EH (cell line): ENCODE measurements around the gene HSD11B1.
"Not testable (repeated sequence)": the region's sequence is repeated elsewhere in the genome, so short reads cannot be mapped to it uniquely, and the experiment has no call there.

Experiments
- DNase-seq: peaks from one replicate; pipeline ENCODE4 v3.0.0-alpha.2; 2015; ENCODE audit warnings: low read depth

HSD11B1 gene

GRCh38 chr1:209691237-209691636 is 13.4 kb upstream of the HSD11B1 start:
- no peak for DNase-seq

DNA sequence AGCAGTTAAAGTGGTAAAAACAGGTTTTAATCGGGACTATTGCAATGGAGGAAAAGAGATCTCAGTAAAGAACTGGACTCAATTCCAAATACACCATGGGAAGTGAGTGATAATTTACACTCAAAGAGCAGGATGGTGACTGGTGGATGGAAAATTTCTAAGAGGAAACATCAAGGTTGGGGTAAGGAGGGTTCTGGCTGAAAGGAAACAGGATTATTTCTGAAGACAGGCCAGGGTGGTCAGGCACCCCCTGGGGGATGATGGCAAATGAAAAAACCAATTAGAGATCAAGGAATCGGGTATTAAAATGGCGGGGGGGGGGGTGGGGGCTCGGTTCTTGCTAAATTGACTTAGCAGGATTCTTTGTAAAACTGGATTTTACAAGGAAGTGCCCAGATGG is 12.3 kb upstream of the HSD11B1 start:
- DNase-seq: no peak

DNA sequence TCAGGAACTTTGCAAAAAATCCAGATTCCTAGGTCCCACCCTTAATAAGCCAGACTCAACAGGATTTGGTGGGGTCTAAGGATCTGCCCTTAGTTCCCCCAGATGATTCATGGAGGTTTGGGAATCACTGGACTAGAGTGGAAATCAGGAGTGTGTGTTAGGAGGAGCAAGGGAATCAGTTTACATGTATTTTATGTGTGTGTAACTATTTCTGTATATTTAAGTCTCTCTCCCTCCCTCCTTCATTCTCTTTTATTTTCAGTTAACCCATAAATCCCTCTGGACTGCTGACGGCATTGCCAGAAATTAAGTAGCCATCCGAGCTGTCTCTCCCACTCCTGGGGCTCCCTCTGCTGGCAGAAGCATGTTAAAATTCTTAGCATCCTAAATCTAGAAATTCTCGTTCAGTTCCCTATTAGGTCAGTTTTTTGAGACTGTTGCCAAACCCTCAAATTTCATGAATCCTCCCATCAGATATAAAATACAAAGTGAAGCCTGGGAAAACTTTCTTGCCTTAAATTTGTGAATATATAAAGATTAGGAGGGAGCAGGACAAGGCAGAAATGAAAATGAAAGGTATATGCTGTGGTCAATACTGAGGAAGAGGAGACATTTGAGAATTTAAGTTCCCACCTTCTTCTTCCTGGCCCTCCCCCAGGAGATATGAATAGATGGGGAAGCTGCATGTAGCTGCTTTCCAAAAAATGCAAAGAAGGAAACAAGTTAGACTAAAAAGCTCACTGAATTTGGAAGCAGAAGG is 11.7 kb upstream of the HSD11B1 start:
- peak; percentile 83 for DNase-seq

DNA sequence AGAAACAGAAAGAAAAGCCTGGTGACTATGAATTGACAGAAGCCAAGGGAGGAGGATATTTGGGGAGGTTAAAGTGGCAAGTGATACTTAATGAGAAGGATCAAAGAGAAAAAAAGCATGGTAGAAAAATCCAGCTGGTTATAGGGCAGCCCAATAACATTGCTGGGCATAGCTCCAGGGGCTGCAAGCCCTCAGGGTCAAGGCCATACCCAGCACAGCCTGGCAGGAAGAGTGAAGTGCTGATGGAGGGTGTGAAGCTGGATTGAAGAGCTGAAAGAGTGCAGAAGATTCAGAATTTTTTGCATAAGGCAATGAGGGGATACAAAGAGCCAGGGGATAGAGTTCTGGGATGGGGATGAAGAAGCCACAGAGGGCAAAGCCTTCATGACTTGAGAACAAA is 8.0 kb upstream of the HSD11B1 start:
- DNase-seq: no peak

GRCh38 chr1:209697126-209697525 is 7.5 kb upstream of the HSD11B1 start:
- no peak for DNase-seq

GRCh38 chr1:209700686-209701085 is 4.0 kb upstream of the HSD11B1 start:
- DNase-seq: not testable (repeated sequence)

DNA sequence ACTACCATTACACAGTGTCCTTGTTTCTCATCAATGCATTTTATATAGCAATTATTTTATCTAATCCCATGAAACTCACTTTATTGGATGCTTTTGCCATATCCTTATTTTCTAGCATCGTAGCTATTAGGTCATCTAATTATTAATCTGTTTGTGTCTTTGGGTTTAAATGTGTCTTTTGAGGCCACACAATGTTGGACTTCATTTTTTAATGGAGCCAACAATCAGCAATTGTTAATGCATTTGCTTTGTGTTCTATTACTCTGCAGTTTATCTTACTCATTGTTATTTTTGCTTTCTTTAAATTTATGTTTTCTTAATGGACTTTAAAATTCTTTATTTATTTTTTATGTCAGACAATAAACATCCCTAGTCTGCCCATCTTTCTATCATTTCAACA is 1.8 kb upstream of the HSD11B1 start:
- DNase-seq: no peak

- DNase-seq: no peak
Measured at GRCh38 chr1:209703834-209704504, 677 bp upstream of the HSD11B1 start.

- DNase-seq: no peak
Measured at GRCh38 chr1:209705033-209705598, 470 bp downstream of the HSD11B1 start.

DNA sequence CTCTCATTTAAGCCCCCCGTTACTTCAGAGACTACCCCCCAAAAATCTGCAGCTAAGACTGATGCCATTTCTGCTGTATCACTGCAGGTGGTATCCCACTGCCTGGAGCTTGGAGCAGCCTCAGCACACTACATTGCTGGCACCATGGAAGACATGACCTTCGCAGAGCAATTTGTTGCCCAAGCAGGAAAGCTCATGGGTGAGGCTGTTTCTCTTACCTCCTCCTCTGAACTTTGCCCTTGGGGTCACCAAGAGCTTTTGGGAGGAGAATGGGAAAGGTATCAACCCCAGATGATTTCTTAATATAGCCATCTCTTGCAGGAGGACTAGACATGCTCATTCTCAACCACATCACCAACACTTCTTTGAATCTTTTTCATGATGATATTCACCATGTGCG is 2.0 kb downstream of the HSD11B1 start:
- DNase-seq: no peak

GRCh38 chr1:209707308-209707707 is 2.7 kb downstream of the HSD11B1 start:
- DNase-seq: peak; percentile 18

GRCh38 chr1:209708297-209708696 is 3.7 kb downstream of the HSD11B1 start:
- DNase-seq: no peak

DNA sequence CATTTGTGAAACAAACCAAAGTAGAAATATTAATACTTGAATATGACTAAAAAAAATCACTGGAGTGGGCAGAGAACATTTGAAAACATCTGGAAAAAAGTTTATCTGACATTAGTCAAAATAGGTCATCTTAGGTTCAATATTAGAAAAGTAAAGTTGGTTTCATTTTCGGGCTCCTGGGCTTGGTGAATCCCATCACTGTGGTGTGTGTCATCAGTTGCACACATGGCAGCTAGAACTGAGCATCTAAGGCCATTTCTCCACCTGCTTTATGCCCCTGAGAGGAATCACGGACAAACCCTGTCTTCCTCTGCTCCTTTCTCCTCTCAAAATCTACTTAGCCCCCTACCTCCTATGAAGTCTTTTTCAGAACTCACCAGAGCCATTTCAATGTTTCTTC is 5.4 kb downstream of the HSD11B1 start:
- DNase-seq: no peak

DNA sequence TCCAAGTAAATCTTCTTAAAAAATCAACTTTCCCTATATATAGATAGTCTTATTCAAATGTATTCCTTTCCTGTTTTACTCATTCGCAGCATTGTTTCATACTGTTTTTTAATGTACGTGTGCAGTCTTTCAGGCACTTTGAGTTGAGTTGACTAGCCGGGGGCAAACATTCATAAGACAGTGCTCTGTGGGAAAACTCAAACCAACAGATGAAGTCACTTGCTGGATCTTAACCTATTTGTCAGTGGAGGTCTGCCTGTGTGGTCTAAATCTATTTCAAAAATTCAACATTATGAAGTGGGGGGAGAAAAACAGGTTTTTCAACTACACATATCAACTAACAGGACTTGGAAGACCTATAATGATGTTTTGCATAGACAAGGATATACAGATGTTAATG is 6.2 kb downstream of the HSD11B1 start:
- no peak for DNase-seq

DNA sequence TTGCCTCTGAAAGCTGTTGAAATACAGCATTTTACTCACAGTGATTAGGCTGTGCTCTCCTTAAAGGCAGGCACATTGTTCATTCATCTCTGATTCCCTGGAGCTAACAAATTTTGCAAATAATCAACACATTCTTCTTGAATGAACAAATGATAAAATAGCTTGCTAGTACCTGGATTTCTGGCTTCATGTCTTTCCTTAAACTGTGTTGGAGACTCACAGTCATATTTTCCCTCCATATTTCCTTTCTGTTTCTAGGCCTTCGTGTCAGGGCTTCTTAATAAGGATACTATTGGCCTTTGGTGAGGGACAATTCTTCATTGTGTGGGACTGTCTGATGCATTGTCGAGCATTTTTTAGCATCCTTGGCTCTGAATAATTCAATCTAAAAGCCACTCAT is 9.7 kb downstream of the HSD11B1 start:
- DNase-seq: no peak

- no peak for DNase-seq
Measured at GRCh38 chr1:209715314-209715713, 10.7 kb downstream of the HSD11B1 start.

GRCh38 chr1:209717818-209718217 is 13.2 kb downstream of the HSD11B1 start:
- DNase-seq: no peak

- DNase-seq: peak; percentile 24
Measured at GRCh38 chr1:209720326-209720725, 15.7 kb downstream of the HSD11B1 start.

DNA sequence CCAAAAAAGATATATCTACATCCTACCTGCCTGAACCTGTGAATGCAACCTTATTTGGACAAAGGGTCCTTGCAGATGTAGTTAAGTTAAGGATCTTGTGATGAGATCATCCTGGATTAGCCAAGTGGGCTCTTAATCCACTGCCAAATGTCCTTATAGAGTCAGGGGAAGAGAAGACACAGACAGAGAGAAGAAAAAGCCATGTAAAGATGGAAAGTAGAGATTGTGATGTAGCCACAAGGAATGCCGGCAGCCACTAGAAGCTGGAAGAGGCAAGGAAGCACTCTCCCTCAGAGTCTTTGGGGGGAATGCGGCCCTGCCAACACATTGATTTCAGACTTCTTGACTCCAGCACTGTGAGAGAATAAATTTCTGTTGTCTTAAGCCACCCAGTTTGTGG is 16.2 kb downstream of the HSD11B1 start:
- peak; percentile 56 for DNase-seq

DNA sequence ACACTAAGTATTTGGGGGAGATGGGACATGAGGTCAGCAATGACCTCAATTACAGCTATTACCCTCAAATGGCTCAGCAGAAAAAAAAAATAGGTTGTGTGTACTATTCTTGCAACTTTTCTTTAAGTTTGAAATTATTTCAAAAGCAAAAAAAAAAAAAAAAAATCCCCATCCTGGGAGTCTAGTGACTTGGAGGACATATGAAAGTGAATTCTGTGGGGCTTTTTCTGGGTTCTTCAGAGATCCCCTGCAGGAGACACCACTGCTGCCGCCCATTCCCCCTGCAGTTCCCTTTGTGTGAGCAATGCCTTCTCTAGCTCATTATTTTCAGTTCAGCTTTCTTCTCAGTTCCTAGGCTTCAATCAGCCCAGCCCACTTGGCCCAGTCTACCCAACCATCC is 16.7 kb downstream of the HSD11B1 start:
- DNase-seq: no peak

DNA sequence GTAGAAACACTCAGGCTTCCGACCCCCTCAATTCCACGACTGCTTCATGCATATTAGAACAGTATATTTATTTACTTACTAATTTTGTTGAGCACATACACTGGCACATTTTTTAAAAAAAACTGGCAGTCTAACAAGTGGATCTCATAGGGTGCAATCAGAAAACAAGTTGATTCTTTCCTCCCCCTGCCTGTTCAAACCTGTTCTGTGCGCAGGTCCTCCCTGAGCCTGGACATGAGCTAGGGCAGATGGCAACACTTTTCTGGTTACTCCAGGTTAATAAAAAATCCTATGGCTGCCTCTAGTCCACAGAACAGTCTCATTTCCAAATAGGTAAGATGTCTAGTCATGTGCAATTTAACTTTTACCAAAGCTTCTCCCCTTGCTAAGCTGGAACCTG is 18.6 kb downstream of the HSD11B1 start:
- DNase-seq: no peak

DNA sequence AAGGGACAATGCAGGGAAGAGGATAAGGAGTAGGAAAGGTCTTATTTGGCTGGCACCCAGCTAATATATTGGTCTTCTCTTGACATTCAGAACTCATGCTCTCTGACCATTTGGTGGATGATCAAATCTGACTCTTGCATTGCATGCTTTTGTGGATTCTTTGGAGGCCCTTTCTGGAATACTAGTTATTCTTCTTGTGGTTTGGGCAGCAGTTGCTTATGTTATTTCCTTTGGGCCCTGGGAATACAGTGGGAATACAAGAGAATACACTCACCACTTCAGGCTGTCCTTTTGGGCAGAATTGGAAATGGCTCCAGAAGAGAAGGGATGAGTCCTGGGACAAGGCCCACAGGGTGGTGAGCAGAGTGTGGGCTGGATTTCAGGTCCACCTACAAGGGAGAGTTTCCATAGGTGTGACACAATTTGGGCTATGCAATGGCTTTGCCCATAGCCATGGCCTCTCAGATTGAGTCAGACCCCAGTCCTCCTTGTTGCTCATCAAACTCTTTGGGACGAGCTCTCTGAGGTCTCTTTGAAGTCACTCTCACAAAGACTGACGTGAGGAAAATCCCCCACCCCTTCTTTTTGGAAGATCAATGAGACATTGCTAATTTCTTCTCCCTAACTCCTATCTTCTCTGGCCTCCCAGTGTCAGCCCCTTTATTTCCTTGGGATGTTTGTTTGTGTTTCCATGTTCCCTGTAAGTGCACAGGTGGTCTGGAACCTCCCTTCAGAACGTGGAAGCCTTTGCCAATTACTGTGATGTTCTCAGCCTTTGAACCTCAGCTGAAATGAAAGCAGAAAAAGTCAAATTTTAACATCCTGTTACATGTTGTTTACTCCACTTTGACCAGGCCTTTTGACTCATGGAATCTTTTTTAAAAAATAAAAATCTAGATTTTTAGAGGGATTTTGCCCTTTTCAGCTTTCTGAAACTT is 19.4 kb downstream of the HSD11B1 start:
- DNase-seq: peak; percentile 43
